ENCODE measurements around the gene DNAJC18.

GRCh38 chr5:139416651-139417050, 22.7 kb downstream of the DNAJC18 start:
- no peak for TF ChIP-seq FOXM1 (IDR thresholded peaks at IDR 0.05; ENCODE audit: borderline replicate concordance)
- TF ChIP-seq NFRKB (IDR thresholded peaks at IDR 0.05) = no peak
- no peak for TF ChIP-seq CTBP1 (IDR thresholded peaks at IDR 0.05; ENCODE audit: borderline replicate concordance)
- TF ChIP-seq ZNF384 (IDR thresholded peaks at IDR 0.05) = no peak
- TF ChIP-seq FOXA1 (IDR thresholded peaks at IDR 0.05) = no peak
- no peak for TF ChIP-seq SUZ12 (IDR thresholded peaks at IDR 0.05)
- TF ChIP-seq BHLHE40 (IDR thresholded peaks at IDR 0.05; ENCODE audit: borderline replicate concordance) = no peak

All from HEK293T (cell line).